OCI-LY7 (cell line): ENCODE data around the gene THUMPD3.

Experiments
- EZH2phosphoT487 ChIP-seq: fragments of 200-600 bp; sonication (generic); IDR thresholded peaks from 2 replicates; pipeline ENCODE4 v1.6.1; 2018; ENCODE audit warnings: low read depth, borderline replicate concordance, mild to moderate bottlenecking, mixed run types, antibody characterized with exemption, low read length, moderate library complexity, mixed read lengths
- TF ChIP-seq, protein P1 (sequence below): fragments of 200-600 bp; sonication (generic); conservative IDR thresholded peaks from 2 replicates; pipeline ENCODE4 v1.5.1; 2014; ENCODE audit warnings: mild to moderate bottlenecking, antibody characterized with exemption, low read length, moderate library complexity, mixed read lengths

DNA sequence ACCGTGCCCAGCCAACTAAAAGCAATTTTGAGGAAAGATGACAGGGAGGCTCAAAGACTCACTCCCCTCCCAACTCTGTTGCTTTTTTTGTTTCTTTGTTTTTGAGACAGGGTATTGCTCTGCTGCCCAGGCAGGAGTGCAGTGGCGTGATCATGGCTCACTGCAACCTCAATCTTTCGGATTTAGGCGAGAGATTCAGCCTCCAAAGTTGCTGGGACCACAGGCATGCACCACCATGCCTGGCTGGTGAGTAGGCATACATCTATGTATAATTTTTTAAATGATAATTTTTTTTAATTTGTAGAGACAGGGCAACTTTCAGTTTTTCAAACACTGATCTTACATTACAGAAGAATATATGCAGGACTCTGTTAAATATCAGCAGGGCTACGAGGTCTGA, 15.8 kb upstream of the THUMPD3 start:
- TF ChIP-seq, protein P1, sequence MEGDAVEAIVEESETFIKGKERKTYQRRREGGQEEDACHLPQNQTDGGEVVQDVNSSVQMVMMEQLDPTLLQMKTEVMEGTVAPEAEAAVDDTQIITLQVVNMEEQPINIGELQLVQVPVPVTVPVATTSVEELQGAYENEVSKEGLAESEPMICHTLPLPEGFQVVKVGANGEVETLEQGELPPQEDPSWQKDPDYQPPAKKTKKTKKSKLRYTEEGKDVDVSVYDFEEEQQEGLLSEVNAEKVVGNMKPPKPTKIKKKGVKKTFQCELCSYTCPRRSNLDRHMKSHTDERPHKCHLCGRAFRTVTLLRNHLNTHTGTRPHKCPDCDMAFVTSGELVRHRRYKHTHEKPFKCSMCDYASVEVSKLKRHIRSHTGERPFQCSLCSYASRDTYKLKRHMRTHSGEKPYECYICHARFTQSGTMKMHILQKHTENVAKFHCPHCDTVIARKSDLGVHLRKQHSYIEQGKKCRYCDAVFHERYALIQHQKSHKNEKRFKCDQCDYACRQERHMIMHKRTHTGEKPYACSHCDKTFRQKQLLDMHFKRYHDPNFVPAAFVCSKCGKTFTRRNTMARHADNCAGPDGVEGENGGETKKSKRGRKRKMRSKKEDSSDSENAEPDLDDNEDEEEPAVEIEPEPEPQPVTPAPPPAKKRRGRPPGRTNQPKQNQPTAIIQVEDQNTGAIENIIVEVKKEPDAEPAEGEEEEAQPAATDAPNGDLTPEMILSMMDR = no peak
- TF ChIP-seq EZH2phosphoT487 = no peak
